WTC11 (cell line): ENCODE measurements around the gene NDUFAF8. TPM values are rescaled to one million over a fixed set of nuclear protein-coding genes. Genes with fewer than 3 reads are reported as not detected.

Experiments used
- ATAC-seq: fragments of 200-7000 bp; cut with Tn5 transposase; 2 replicates; pipeline ENCODE4 v1.10.0; 2021; ENCODE audit warnings: mild to moderate bottlenecking, moderate library complexity
- CTCF ChIA-PET: fragments of 300-600 bp; sonication (Branson Sonifier 250); formaldehyde crosslinking; loops from one replicate; lab custom pipeline; 2021; ENCODE audit warnings: antibody characterized with exemption; lab: Charles Lee
- POLR2A ChIA-PET: fragments of 350-600 bp; sonication (Branson Sonifier 250); formaldehyde crosslinking; loops from one replicate; lab custom pipeline; 2021; ENCODE audit warnings: antibody characterized with exemption; lab: Charles Lee
- DNase-seq: peaks from one replicate; pipeline ENCODE4 v3.0.0; 2021; ENCODE audit warnings: low spot score
- H3K27ac Mint-ChIP-seq: 2 replicates; pipeline ENCODE4 v1.8.0; 2021; ENCODE audit warnings: mixed read lengths
- H3K27me3 Mint-ChIP-seq: 2 replicates; pipeline ENCODE4 v1.8.0; 2021; ENCODE audit warnings: low read depth, mild to moderate bottlenecking, moderate library complexity, mixed read lengths
- H3K36me3 Mint-ChIP-seq: 2 replicates; pipeline ENCODE4 v1.8.0; 2021; ENCODE audit warnings: mixed read lengths
- H3K4me1 Mint-ChIP-seq: 2 replicates; pipeline ENCODE4 v1.8.0; 2022; ENCODE audit warnings: mixed read lengths
- H3K4me3 Mint-ChIP-seq: 2 replicates; pipeline ENCODE4 v1.8.0; 2021; ENCODE audit warnings: mild to moderate bottlenecking, moderate library complexity, mixed read lengths
- H3K9me3 Mint-ChIP-seq: 2 replicates; pipeline ENCODE4 v1.8.0; 2021; ENCODE audit warnings: mixed read lengths
- ATF3 ChIP-seq: sonication (generic); formaldehyde crosslinking; conservative IDR thresholded peaks from 2 replicates; pipeline ENCODE4 v1.8.1; 2022; ENCODE audit warnings: mild to moderate bottlenecking, missing genetic modification reagents
- CBFB ChIP-seq: sonication (generic); formaldehyde crosslinking; IDR thresholded peaks from 2 replicates; pipeline ENCODE4 v1.8.1; 2022; ENCODE audit warnings: mild to moderate bottlenecking, low read depth, missing genetic modification reagents
- CREB1 ChIP-seq: sonication (generic); formaldehyde crosslinking; IDR thresholded peaks from 2 replicates; pipeline ENCODE4 v1.8.0; 2023; ENCODE audit warnings: mild to moderate bottlenecking, missing genetic modification reagents
- CREM ChIP-seq: sonication (generic); formaldehyde crosslinking; IDR thresholded peaks from 2 replicates; pipeline ENCODE4 v1.8.1; 2022; ENCODE audit warnings: mild to moderate bottlenecking, missing genetic modification reagents, moderate library complexity
- EMX1 ChIP-seq: fragments of 250-450 bp; sonication (Bioruptor Pico); IDR thresholded peaks from 2 replicates; pipeline ENCODE4 v1.8.0; 2021; ENCODE audit warnings: mild to moderate bottlenecking
- ESRRA ChIP-seq: sonication (generic); formaldehyde crosslinking; IDR thresholded peaks from 2 replicates; pipeline ENCODE4 v1.8.1; 2022; ENCODE audit warnings: mild to moderate bottlenecking, missing genetic modification reagents, borderline replicate concordance
- FOXJ3 ChIP-seq: sonication (generic); formaldehyde crosslinking; IDR thresholded peaks from 2 replicates; pipeline ENCODE4 v1.9.0; 2021; ENCODE audit warnings: missing genetic modification reagents, mild to moderate bottlenecking, borderline replicate concordance
- GRHL2 ChIP-seq: fragments of 250-450 bp; sonication (Bioruptor Pico); IDR thresholded peaks from 2 replicates; pipeline ENCODE4 v1.8.0; 2022; ENCODE audit warnings: mild to moderate bottlenecking, moderate library complexity; ENCODE audit not compliant: insufficient replicate concordance, severe bottlenecking
- JAZF1 ChIP-seq: fragments of 250-450 bp; sonication (Bioruptor Pico); IDR thresholded peaks from 2 replicates; pipeline ENCODE4 v1.9.0; 2021; ENCODE audit warnings: moderate library complexity, mild to moderate bottlenecking, inconsistent platforms
- JUN ChIP-seq: sonication (generic); formaldehyde crosslinking; IDR thresholded peaks from 2 replicates; pipeline ENCODE4 v1.8.0; 2023; ENCODE audit warnings: mild to moderate bottlenecking, missing genetic modification reagents
- KAT7 ChIP-seq: sonication (generic); formaldehyde crosslinking; IDR thresholded peaks from 2 replicates; pipeline ENCODE4 v1.8.1; 2023; ENCODE audit warnings: missing genetic modification reagents, mild to moderate bottlenecking, borderline replicate concordance
- MYBL2 ChIP-seq: sonication (generic); formaldehyde crosslinking; IDR thresholded peaks from 2 replicates; pipeline ENCODE4 v1.8.1; 2023; ENCODE audit warnings: mild to moderate bottlenecking, moderate library complexity, missing genetic modification reagents
- RELA ChIP-seq: sonication (generic); formaldehyde crosslinking; IDR thresholded peaks from 2 replicates; pipeline ENCODE4 v1.8.1; 2022; ENCODE audit warnings: missing genetic modification reagents, mild to moderate bottlenecking, borderline replicate concordance
- SMAD3 ChIP-seq: sonication (generic); formaldehyde crosslinking; IDR thresholded peaks from 2 replicates; pipeline ENCODE4 v1.8.0; 2022; ENCODE audit warnings: missing genetic modification reagents, mild to moderate bottlenecking, borderline replicate concordance
- SMAD4 ChIP-seq: sonication (generic); formaldehyde crosslinking; IDR thresholded peaks from 2 replicates; pipeline ENCODE4 v1.8.0; 2022; ENCODE audit warnings: mild to moderate bottlenecking, missing genetic modification reagents
- TCF7 ChIP-seq: sonication (generic); formaldehyde crosslinking; IDR thresholded peaks from 2 replicates; pipeline ENCODE4 v1.8.0; 2022; ENCODE audit warnings: mild to moderate bottlenecking, low read depth, missing genetic modification reagents, moderate library complexity
- TEAD1 ChIP-seq: sonication (generic); formaldehyde crosslinking; IDR thresholded peaks from 2 replicates; pipeline ENCODE4 v1.8.0; 2022; ENCODE audit warnings: mild to moderate bottlenecking, missing genetic modification reagents
- ZBTB21 ChIP-seq: sonication (generic); formaldehyde crosslinking; IDR thresholded peaks from 2 replicates; pipeline ENCODE4 v1.8.1; 2023; ENCODE audit warnings: mild to moderate bottlenecking, missing genetic modification reagents, borderline replicate concordance
- ZBTB43 ChIP-seq: sonication (generic); formaldehyde crosslinking; IDR thresholded peaks from 2 replicates; pipeline ENCODE4 v1.8.1; 2023; ENCODE audit warnings: mild to moderate bottlenecking, missing genetic modification reagents
- ZMAT4 ChIP-seq: fragments of 250-450 bp; sonication (Bioruptor Pico); IDR thresholded peaks from 2 replicates; pipeline ENCODE4 v1.9.0; 2021; ENCODE audit warnings: mild to moderate bottlenecking
- ZNF121 ChIP-seq: sonication (generic); formaldehyde crosslinking; IDR thresholded peaks from 2 replicates; pipeline ENCODE4 v1.8.0; 2023; ENCODE audit warnings: missing genetic modification reagents
- ZNF263 ChIP-seq: sonication (generic); formaldehyde crosslinking; IDR thresholded peaks from 2 replicates; pipeline ENCODE4 v1.8.1; 2022; ENCODE audit warnings: low read depth, mild to moderate bottlenecking, moderate library complexity, missing genetic modification reagents
- ZNF416 ChIP-seq: fragments of 250-450 bp; sonication (Bioruptor Pico); IDR thresholded peaks from 2 replicates; pipeline ENCODE4 v1.9.0; 2021; ENCODE audit warnings: mild to moderate bottlenecking, inconsistent platforms
- total RNA-seq: library from RNA; stranded (reverse); gene quantifications from 3 replicates; pipeline ENCODE4 v1.2.3, GENCODE V29; 2021
- TF ChIP-seq, protein P1 (sequence below): sonication (generic); formaldehyde crosslinking; IDR thresholded peaks from 2 replicates; pipeline ENCODE4 v1.8.0; 2023; ENCODE audit warnings: mild to moderate bottlenecking, missing genetic modification reagents
- TF ChIP-seq, protein P2 (sequence below): sonication (generic); formaldehyde crosslinking; IDR thresholded peaks from 2 replicates; pipeline ENCODE4 v1.8.1; 2022; ENCODE audit warnings: mild to moderate bottlenecking, missing genetic modification reagents, moderate library complexity, borderline replicate concordance
- TF ChIP-seq, protein P3 (sequence below): fragments of 250-450 bp; sonication (Bioruptor Pico); conservative IDR thresholded peaks from 2 replicates; pipeline ENCODE4 v1.9.0; 2021; ENCODE audit warnings: mild to moderate bottlenecking
- TF ChIP-seq, protein P4 (sequence below): sonication (generic); formaldehyde crosslinking; IDR thresholded peaks from 2 replicates; pipeline ENCODE4 v1.8.1; 2022; ENCODE audit warnings: low read depth, mild to moderate bottlenecking, moderate library complexity, missing genetic modification reagents, borderline replicate concordance

NDUFAF8 gene
- total RNA-seq, 1 experiment from 2014 or later, result 73.0 TPM

DNA sequence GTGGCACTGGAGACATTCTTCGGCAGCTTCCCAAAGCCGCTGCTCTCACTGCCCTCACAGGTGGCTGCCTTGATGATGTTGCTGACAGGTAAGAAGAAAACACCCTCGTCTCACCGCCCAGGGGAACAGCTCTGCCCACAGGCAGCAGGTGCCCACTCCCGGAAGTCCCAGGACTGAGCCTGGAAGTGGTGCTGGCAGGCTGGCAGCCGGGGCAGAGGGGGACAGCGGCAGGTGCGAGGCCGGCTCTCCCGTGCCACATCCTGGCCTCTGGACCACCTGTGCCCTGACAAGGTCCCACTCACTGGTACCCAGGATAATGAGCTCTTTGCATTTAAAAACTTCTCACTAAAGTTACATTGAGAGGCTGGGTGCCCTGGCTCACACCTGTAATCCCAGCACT lies 36.8 kb upstream of the NDUFAF8 start (continued):
- TF ChIP-seq JAZF1 (CRISPR knock-in tag) (no peak), CREM (no peak), GRHL2 (CRISPR knock-in tag) (no peak), ZNF416 (CRISPR knock-in tag) (no peak), ZBTB43 (CRISPR knock-in tag) (no peak), TEAD1 (CRISPR knock-in tag) (no peak), SMAD4 (CRISPR knock-in tag) (no peak), ESRRA (CRISPR knock-in tag) (no peak), ZBTB21 (no peak)
- TF ChIP-seq, protein P1, sequence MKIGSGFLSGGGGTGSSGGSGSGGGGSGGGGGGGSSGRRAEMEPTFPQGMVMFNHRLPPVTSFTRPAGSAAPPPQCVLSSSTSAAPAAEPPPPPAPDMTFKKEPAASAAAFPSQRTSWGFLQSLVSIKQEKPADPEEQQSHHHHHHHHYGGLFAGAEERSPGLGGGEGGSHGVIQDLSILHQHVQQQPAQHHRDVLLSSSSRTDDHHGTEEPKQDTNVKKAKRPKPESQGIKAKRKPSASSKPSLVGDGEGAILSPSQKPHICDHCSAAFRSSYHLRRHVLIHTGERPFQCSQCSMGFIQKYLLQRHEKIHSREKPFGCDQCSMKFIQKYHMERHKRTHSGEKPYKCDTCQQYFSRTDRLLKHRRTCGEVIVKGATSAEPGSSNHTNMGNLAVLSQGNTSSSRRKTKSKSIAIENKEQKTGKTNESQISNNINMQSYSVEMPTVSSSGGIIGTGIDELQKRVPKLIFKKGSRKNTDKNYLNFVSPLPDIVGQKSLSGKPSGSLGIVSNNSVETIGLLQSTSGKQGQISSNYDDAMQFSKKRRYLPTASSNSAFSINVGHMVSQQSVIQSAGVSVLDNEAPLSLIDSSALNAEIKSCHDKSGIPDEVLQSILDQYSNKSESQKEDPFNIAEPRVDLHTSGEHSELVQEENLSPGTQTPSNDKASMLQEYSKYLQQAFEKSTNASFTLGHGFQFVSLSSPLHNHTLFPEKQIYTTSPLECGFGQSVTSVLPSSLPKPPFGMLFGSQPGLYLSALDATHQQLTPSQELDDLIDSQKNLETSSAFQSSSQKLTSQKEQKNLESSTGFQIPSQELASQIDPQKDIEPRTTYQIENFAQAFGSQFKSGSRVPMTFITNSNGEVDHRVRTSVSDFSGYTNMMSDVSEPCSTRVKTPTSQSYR, result no peak

DNA sequence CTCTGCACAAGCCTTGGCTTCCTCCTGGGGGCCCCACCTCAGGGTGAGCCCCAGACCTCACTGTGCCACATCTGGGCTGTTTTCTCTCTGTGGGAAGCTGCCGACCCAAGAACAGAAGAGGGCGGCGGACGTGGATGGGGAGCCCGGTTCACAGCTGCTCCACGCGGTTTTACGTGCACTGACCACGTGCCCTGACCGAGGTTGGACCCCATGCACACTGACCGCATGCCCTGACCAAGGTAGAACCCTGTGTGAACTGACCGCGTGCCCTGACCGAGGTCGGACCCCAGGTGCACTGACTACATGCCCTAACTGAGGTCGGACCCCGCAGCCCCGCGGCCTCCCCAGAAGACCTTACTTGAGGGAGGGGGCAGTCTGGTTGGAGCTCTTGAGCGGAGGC lies 36.0 kb upstream of the NDUFAF8 start:
- H3K36me3 Mint-ChIP-seq, result peaks cover 2% of the 10 kb centered on the region; the same call in 1 of the 2 replicates
- no peaks in the 10 kb centered on the region for H3K9me3 Mint-ChIP-seq
- ChIA-PET POLR2A (no interaction called here), CTCF (no interaction called here)
- no peaks in the 10 kb centered on the region for H3K27me3 Mint-ChIP-seq
- no peak overlapping the region for H3K27ac Mint-ChIP-seq
- ATAC-seq (no peak), DNase-seq (no peak)
- H3K4me3 Mint-ChIP-seq, result no peak overlapping the region
- no peaks in the 10 kb centered on the region for H3K4me1 Mint-ChIP-seq
- TF ChIP-seq ZNF121 (no peak), TEAD1 (CRISPR knock-in tag) (no peak), RELA (CRISPR knock-in tag) (no peak), KAT7 (CRISPR knock-in tag) (no peak), JUN (CRISPR knock-in tag) (no peak), ZMAT4 (no peak), ZNF263 (CRISPR knock-in tag) (no peak), MYBL2 (CRISPR knock-in tag) (no peak), ZBTB43 (CRISPR knock-in tag) (no peak), CBFB (no peak), CREB1 (no peak), TCF7 (CRISPR knock-in tag) (no peak), FOXJ3 (CRISPR knock-in tag) (no peak), EMX1 (CRISPR knock-in tag) (no peak), ATF3 (CRISPR knock-in tag) (no peak), SMAD3 (no peak)
- TF ChIP-seq, protein P2, sequence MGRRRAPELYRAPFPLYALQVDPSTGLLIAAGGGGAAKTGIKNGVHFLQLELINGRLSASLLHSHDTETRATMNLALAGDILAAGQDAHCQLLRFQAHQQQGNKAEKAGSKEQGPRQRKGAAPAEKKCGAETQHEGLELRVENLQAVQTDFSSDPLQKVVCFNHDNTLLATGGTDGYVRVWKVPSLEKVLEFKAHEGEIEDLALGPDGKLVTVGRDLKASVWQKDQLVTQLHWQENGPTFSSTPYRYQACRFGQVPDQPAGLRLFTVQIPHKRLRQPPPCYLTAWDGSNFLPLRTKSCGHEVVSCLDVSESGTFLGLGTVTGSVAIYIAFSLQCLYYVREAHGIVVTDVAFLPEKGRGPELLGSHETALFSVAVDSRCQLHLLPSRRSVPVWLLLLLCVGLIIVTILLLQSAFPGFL (CRISPR knock-in tag), result no peak
- TF ChIP-seq, protein P3, sequence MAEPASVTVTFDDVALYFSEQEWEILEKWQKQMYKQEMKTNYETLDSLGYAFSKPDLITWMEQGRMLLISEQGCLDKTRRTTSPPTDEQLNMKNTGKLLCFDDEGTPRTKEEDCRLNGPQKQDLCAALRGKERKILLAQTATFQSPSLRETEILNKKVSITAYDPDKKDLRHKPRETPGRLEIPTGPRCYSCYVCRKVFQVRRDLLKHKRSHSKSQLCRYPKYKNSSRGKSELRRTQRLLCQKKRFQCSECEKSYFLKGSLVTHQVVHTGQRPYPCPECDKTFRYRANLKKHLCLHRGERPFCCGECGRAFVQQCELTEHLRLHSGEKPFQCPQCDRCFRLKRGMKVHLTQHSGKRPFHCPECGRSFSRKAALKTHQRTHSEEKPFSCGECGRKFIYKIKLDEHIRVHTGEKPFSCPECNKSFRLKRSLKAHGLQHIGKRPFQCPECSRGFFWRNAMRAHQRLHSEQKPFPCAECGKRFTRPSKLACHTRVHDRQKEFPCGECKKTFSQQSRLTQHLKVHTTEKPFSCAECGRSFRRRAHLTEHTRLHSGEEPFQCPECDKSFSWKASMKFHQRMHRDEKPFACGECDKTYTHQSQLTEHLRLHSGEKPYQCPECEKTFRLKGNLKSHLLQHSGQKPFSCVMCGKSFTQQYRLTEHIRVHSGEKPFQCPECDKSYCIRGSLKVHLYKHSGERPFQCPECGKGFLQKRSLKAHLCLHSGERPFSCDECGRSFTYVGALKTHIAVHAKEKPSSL (CRISPR knock-in tag), result no peak
- TF ChIP-seq, protein P4, sequence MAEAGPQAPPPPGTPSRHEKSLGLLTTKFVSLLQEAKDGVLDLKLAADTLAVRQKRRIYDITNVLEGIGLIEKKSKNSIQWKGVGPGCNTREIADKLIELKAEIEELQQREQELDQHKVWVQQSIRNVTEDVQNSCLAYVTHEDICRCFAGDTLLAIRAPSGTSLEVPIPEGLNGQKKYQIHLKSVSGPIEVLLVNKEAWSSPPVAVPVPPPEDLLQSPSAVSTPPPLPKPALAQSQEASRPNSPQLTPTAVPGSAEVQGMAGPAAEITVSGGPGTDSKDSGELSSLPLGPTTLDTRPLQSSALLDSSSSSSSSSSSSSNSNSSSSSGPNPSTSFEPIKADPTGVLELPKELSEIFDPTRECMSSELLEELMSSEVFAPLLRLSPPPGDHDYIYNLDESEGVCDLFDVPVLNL (CRISPR knock-in tag), result no peak
